ENCODE results near the gene HSPE1.
"Not testable (repeated sequence)": the region's sequence is repeated elsewhere in the genome, so short reads cannot be mapped to it uniquely, and the experiment has no call there.

HSPE1 gene

DNA sequence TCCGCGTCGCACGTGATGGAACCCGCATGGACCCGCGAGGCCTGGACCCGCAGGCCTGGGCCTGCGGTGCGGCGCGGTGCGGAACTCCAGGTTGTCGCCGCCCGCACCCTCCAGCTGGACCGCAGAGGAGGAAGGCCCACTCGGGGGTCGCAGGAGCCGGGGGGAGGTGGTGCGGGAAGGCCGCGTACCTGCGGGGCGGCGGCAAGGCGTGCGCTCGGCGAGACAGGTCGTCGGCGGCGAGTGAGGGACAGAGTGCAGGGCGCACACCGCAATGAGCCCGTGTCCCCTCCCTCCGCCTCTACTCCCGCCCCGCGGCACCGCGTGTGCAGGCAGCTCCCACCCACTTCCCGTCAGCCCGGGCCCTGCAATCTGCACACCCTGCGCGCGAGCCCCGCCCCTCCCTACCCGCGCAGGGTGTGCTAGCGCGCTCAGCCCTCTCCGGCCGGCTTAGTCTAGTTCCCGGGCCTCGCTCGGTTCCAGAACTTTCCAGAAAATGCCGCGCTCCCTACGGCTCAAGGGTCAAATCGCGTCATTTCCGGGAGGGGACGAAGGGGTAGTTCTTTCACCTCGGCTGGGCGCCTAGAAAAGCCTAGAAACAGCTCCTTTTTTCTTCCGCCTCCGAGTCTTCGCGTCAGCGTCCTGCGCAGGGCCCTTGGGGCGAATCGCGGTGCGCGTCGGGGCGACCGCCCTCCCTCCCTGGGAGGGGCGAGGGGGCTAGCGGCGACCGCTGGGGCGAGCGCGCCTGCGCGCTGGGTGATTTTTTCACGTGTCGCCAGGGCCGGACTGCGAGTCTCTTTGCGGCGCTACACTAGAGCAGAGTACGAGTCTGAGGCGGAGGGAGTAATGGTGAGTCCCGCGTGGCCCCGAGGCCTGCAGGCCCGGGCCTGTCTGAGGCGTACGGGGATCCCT, at the start of gene HSPE1, which contains the start of gene HSPD1:
HSPE1 (plus strand) TSS at position 786 of the 909 bp plus-strand sequence; CDS start at position 844, 58 bp downstream.
HSPD1 (minus strand) TSS at position 247 of the 909 bp plus-strand sequence. CDS start 992 bp downstream, outside the sequence.
- DNase-seq: peak; percentile 100

DNA sequence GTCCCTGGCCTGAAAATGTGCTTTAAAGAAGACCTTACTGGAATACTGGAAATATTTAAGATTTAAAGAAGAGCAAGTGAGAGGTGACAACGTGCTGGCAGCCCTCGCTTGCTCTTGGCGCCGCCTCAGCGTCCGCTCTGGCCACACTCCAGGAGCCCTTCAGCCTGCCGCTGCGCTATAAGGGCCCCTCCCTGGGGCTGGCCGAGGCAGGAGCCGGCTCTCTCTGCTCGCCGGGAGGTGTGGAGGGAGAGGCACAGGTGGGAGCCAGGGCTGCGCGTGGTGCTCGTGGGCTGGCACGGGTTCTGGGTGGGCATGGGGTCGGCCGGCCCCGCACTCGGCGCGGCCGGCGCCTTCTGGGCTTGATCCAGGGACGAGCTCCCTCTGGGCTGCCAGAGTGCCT, 49.7 kb upstream of the HSPE1 start:
- no peak for DNase-seq

DNA sequence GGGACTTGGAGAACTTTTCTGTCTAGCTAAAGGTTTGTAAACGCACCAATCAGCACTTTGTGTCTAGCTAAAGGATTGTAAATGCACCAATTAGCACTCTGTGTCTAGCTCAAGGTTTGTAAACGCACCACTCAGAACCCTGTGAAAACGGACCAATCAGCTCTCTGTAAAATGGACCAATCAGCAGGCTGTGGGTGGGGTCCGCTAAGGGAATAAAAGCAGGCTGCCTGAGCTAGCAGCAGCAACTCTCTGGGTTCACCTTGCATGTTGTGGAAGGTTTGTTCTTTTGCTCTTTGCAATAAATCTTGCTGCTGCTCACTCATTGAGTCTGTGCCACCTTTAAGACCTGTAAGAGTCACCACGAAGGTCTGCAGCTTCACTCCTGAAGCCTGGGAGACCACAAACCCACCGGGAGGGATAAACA, 49.2 kb upstream of the HSPE1 start:
- not testable (repeated sequence) for DNase-seq

DNA sequence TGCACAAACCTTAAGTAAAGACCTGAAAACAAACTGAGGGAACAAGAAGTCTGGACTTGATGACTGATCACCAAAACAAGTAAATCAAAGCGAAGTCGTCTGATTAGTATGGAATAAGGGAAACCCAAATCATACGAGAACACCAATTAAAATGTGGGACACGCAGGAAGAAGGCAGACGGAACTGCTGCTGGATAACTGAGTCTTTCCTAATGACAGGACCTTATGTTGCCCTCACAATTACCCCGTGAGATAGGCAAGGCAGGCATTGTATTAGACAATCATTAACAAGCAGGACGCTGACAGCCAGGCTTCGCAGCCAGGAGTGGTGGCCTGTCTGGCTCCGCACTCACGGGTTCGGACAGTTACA, 47.4 kb upstream of the HSPE1 start:
- no peak for DNase-seq

DNA sequence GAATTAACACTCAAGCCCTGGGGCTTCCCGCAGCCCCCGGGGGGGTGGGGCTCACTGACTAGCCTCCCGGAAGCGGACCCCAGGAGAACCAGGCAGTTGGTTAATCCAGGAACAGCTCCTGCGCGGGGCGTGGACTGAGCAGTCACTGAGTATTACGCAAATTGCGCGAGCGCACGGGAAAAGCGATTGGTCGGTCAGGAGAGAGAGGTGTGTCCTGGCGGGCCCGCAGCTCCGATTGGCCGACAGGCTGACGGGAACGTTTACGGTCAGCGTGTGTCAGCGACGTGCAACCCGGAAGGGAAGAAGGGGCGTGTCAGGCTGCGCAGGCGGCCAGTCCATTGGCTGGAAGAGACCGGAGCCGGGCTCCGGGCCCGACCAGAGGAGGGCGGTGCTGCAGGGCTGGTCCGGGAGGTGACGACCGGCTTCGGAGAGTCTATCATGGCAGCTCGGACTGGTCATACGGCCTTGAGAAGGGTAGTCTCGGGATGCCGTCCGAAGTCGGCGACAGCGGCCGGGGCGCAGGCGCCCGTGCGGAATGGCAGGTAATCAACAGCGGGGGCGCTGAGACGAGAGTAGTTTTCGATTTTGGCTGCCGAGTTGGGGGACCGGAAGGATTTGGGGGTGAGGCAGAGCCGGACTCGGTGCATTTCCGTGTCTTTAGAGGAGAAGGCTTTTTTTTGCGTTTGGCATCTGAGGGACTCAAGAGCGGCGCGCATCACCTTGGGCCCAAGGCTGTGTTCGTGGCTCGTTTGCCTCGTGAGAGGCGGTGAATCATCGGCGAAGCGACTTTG, 46.9 kb upstream of the HSPE1 start, which contains the start of gene COQ10B:
COQ10B (plus strand) TSS at position 430 of the 791 bp plus-strand sequence; CDS start at position 439, 9 bp downstream.
- DNase-seq: peak; percentile 98

DNA sequence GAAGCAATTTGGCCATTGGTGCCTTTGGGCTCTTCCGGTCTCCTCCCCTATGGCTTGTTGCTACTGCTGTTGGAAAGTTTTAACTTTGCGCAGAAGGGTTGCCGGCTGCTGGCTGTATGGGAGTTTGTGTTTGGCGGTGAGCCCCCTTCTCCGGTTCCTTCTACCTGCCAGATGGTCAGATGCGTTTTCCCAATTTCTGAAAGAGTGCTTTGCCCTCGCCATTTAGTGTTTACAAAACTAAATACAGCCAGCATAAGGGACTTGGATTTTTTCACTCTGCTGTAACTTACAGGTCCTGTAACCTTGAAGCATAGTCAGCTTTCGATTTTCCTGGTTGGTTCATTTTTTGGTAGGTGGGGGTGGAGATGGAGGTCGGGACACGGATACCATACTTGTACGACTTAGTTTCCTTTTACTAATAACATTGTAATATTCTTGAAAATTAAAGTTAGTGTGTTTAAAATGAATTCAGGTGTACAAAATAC, 46.2 kb upstream of the HSPE1 start:
- no peak for DNase-seq

DNA sequence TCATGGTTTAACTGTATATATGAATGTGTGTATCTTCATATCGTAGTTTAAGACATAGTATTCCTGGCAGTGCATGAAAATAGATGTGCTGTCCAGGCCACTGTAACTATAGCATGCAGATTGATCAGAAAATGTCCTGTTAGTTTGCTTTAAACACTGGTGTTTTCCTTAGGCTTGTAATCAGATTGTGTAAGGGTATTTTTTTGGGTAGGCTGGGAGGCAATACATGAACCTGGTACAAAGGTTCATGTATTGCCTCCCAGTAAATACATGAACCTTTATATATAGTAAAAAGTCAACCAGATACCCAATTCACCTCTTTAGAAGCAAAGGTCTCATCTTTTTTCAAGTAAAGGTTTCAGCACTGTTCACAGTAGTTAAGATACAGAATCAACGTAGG, 45.3 kb upstream of the HSPE1 start:
- DNase-seq: no peak

DNA sequence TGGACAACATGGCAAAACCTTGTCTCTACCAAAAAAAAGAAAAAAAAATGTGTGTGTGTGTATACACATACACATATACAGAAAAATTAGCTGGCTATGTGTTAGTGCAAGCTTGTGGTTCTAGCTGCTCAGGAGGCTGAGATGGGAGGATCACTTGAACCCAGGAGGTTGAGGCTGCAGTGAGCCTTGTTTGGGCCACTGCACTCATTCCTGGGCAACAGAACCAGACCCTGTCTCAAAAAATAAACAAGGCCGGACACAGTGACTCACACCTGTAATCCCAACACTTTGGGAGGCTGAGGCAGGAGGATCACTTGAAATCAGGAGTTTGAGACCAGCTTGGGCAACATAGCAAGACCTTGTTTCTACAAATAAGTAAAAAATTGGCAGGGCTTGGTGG, 44.8 kb upstream of the HSPE1 start:
- DNase-seq: no peak

DNA sequence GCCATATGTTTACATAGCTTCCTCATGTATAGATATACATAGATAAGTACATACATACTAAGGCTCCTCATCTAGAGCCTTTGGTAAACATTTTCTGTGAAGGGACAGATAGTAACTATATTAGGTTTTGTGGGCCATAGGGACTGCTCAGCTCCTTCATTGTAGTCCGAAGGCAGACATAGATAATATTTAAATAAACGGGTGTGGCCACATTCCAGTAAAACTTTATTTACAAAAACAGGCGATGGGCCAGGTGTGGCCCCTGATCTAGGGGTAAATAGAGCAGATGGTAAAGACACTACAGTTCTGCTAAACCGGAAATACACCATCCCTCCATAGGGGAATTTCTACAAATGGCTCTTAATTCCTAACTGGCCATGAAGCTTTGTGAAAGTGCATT, 39.5 kb upstream of the HSPE1 start:
- no peak for DNase-seq

DNA sequence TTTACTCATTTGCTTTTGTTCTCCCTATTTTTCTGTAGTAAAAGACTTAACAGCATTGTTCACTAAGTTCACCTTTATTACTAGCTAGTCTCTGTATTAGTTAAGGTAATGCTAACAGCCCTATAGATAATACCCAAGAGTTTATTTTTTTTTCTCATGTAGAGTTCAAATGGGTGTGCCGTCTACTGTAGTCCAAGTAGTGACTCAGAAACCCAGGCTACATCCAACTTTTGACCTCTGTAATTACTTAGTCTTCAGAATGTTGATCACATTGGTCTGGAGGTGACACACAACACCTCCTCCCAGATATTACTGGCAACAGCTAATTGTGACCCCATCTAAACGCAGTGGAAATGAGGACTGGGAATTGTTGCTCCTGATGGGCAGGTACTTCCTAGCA, 39.1 kb upstream of the HSPE1 start:
- no peak for DNase-seq

DNA sequence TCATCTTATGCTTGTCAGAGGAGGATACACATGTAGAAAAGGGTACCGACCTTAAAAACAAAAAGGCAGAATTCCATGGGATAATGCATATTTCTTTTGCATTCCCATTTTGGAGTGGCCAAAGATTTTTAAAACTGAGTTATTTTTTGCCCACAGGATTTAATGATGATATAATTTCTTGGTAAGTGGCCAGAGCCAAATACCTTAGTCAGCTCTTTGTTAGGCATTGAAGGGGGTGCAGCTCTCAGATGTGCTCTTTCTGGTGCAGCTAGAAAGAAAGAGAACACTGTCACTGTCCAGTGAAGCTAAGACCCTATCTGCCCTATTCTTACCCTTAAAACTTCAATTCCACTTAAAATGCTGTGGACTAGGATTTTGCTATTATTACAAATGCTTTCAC, 36.0 kb upstream of the HSPE1 start:
- no peak for DNase-seq

DNA sequence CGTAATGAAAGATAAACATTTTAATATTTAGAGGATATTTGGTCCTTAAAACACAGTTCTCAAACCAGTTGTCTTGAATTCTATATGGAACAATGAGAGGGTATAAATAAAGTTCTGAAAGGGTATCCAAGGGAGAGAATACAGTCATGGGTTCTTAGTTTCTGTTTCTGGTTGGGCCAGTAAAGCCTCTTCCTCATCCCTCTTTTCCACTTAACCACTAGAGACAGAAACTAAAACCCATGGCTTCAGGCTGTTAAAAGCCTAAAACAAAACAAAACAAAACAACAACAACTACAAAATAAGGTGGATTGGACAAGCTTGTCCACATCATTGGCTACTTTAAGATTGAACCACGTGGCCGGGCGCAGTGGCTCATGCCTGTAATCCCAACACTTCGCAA, 28.0 kb upstream of the HSPE1 start:
- no peak for DNase-seq

DNA sequence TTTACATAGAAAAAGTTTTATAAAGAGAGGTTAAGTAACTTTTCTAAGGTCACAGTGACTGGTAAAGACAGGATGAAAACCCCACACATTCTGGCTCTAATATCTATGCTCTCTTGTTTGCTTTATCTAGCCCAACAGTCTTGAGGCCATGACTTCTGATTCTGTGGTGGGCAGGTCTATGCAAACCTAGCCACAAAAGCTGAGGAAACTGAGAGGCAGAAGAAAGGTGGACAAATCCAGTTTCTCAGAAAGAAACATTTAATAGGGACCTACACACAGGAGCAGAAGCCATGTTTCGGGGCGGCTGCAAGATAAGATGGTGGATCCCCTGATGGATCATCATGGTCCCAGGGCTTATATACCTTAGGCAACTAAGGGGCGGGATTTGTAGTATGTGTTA, 22.4 kb upstream of the HSPE1 start:
- DNase-seq: no peak

DNA sequence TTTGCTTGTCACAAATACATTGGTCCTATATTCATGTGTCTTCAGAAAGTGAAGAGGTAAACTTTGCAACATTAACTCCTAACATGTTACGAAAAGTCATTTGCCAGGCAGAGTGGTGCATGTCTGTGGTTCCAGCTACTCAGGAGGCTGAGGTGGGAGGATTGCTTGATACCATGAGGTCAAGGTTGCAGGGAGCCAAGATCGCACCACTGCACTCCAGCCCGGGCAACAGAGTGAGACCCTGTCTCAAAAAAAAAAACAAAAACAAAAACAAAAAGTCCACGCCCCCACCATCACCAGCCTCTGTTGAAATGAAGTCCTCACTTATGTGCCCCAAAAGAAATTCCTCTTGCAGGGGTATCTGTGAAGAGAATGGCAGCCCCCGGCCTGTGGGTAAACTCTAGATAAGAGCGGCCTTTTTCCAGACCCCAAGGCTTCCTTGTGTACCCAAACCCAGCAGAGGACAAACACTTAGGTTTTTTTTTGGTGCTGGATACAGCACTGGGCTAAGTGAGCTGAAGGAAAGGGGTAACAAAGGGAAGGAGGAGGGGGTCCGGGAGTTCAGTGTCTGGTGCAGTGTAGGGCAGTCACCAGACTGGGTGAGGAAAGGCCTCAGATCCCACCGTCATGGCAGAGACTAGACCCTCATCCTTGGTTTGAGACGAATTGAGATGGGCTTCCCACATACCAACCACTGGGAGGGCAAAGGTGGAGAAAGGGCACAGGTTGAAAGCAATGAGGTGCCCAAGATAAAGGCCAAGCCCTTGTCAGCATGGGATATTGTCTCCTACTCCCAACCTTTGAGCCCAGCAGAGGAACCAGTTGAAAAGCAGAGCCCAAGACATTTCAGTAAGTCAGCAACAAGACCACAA, 19.8 kb upstream of the HSPE1 start:
- no peak for DNase-seq

DNA sequence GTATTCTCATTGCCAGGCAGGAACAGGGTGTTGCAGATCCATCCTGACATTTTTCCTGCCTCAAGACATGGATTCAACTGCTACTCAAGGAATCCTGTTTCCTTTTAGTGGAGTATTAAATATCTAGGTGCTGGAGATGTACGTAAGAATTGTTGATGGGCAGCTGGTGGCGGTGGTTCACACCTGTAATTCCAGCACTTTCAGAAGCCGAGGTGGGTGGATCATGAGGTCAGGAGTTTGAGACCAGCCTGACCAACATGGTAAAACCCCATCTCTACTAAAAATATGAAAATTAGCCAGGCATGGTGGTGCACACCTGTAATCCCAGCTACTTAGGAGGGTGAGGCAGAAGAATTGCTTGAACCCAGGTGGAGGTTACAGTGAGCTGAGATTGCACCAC, 15.9 kb upstream of the HSPE1 start:
- not testable (repeated sequence) for DNase-seq

DNA sequence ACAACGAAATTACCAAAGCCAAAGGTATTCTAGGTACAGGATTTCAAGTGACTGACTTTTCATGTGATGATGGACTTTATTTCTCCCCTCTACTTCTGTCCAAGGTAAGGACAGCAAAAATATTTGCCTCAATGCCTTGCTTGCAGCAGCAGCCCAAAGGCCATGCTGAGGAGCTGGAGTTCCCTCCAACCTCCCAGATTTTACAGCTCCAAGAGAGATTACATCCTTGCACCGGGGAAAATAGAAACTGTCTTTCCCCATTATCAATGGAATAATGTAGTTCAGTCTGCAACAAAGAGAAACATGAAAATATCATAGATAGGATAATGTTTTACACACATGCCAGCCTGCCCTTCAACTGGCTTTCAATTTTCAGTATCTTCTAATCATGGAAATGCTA, 14.0 kb upstream of the HSPE1 start:
- no peak for DNase-seq

DNA sequence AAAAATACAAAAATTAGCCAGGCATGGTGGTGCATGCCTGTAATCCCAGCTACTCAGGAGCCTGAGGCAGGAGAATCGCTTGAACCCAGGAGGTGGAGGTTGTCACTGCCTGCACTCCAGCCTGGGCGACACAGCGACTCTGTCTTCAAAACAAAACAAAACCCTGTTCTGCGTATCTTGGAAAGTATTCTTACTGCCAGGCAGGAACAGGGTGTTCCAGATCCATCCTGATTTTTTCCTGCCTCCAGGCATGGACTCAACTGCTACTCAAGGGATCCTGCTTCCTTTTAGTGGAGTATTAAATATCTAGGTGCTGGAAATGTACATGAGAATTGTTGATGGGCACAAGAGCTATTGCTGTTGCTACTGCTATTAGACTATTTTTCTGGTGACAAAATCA, 12.8 kb upstream of the HSPE1 start:
- no peak for DNase-seq

DNA sequence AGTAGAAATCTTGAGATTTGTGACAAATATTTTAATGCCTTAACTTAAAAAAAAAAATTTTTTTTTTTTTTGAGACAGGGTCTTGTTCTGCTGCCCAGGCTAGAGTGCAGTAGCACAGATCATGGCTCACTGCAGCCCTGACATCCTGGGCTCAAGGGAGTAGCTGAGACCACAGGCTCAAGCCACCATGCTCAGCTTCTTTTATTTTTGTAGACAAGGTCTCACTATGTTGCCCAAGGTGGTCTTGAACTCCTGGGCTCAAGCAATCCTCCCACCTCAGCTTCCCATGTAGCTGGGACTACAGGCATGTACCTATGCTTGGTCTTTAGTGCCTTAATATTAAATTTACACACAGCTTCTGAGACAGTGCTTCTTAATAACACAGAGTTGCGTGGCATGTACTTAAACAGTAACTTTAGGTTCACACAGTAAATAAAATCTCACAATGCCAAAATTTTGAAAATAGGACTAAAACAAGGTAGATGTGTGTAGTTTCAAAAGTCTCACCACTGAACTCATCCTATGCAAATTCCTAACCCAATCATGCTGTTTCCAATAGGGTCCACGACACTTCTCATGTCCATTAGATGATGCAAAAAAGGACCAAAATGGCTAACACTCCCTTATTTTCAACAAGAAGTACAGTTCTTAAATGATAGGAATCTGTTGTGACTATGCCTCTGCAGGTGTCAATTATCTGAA, 4.6 kb upstream of the HSPE1 start:
- DNase-seq: no peak

DNA sequence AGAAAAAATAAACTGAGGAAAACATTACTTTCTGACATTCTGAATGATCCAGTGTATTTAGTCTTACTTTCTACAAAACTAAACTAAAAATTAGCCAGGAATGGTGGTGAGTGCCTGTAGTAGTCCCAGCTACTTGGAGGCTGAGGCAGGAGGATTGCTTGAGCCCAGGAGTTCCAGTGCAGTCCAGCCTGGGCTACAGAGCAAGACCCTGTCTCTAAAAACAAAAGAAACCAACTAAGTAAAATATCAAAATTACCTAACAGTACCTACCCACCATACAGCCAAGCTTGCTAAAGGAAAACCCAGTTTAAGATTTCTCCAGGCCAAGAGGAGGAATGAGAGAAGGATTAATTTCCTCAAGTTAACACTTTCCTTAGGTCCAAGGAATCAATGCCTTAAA, 3.5 kb upstream of the HSPE1 start:
- no peak for DNase-seq

DNA sequence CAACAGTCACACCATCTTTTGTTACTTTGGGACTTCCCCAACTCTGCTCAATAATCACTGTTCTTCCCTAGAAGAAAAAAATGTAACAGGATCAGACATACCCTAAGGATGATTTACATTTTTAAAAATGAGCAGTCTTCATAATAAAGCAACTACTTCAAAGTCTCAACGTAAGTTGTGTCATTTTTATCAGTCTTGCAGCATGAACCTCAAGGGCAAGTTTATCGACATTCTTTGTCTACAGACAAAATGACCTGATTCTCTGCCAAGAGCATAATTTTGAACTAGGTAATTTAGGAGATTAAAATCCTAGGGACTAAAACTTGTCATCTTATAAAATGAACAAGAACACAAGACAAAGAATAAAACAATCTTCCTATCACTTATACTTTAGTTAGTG, 2.9 kb upstream of the HSPE1 start:
- DNase-seq: no peak

DNA sequence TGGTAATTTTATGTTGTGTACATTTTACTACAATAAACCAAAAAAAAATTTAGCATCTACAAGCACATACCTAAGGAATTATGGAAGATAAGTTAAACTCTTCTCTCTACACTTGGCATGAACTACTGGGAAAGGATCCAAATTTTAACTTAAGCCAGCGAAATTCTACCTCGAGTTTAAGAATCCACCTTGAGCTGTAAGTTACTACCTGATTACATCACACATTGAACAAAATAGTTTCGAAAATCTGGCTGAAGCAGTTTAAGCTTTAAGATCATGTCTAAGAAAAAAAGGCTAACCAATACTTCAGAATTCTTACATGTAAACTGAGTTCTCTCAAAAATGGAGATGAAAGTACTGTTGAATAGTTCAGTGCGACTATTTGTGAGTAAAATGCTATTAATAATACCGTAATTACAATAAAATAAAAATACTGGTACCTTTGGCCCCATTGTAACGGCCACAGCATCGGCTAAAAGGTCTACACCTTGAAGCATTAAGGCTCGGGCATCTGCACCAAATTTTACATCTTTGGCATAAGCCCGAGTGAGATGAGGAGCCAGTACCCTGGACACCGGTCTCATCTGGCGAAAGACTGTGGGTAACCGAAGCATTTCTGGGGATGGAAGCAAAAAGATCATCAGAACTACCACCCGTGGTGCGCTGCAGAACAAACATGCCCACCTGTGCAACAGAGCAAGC, 1.8 kb upstream of the HSPE1 start:
- DNase-seq: no peak

Measured in NCI-H2171 (cell line).